Peyer's patch (tissue), 4 donors: ENCODE data around the gene SLF2.

Source experiments
- POLR2A ChIP-seq, 2 donors: fragments of 450-650 bp; IDR thresholded peaks; one replicate each; pipeline ENCODE4 v1.5.1; 2017; ENCODE audit warnings: antibody characterized with exemption in 2 of 2, mild to moderate bottlenecking in 2 of 2, moderate library complexity in 2 of 2
- TF ChIP-seq, protein P1 (sequence below), 6 experiments: fragments of 450-650 bp in 4 of 6; fragments of 200-600 bp in 2 of 6; sonication (generic) in 1 of 6; IDR thresholded peaks; one replicate each; pipeline ENCODE4 v1.5.1; 2017 to 2019; ENCODE audit warnings: antibody characterized with exemption in 6 of 6, mild to moderate bottlenecking in 3 of 6, moderate library complexity in 1 of 6

DNA sequence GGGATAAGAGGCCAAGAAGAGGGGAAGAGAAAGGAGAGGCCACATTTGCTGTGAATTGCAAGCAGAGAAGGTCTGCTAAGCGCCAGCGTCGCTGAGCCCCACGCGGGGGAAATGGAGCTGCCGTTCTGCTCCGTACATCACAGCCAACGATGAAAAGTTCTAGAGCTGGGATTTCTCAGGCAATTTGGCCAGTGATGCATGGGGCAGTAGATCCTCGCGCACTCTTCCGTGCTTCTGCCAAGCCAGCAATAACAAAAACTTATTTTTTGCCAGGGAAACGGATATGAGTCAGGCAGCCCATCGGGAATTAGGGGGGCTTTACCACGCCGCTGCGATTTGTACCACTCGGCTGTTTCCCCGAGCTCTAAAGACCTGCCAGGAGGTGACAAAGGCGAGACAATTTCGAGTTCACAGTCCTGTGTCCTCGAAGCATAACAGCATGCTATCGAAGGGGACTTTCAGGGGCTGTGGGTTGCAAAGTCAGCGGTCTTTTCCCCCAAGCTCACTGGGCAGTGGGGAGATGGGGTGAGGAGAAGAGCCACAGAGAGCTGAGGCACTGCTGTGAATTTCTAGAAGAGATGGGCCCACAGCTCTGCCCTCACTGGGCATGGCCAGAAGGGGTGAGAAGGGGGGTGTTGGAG, 30.0 kb upstream of the SLF2 start:
- TF ChIP-seq, protein P1, sequence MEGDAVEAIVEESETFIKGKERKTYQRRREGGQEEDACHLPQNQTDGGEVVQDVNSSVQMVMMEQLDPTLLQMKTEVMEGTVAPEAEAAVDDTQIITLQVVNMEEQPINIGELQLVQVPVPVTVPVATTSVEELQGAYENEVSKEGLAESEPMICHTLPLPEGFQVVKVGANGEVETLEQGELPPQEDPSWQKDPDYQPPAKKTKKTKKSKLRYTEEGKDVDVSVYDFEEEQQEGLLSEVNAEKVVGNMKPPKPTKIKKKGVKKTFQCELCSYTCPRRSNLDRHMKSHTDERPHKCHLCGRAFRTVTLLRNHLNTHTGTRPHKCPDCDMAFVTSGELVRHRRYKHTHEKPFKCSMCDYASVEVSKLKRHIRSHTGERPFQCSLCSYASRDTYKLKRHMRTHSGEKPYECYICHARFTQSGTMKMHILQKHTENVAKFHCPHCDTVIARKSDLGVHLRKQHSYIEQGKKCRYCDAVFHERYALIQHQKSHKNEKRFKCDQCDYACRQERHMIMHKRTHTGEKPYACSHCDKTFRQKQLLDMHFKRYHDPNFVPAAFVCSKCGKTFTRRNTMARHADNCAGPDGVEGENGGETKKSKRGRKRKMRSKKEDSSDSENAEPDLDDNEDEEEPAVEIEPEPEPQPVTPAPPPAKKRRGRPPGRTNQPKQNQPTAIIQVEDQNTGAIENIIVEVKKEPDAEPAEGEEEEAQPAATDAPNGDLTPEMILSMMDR (IDR thresholded peaks at IDR 0.05) = no peak
- TF ChIP-seq POLR2A (IDR thresholded peaks at IDR 0.05) = no peak
